ENCODE results near the gene WFDC10A. TPM values are rescaled to one million over a fixed set of nuclear protein-coding genes. Genes with fewer than 3 reads are reported as not detected.
"Not testable (repeated sequence)": the region's sequence is repeated elsewhere in the genome, so short reads cannot be mapped to it uniquely, and the experiment has no call there.

WFDC10A gene
- total RNA-seq, 1 donor from 2014 or later: not detected

DNA sequence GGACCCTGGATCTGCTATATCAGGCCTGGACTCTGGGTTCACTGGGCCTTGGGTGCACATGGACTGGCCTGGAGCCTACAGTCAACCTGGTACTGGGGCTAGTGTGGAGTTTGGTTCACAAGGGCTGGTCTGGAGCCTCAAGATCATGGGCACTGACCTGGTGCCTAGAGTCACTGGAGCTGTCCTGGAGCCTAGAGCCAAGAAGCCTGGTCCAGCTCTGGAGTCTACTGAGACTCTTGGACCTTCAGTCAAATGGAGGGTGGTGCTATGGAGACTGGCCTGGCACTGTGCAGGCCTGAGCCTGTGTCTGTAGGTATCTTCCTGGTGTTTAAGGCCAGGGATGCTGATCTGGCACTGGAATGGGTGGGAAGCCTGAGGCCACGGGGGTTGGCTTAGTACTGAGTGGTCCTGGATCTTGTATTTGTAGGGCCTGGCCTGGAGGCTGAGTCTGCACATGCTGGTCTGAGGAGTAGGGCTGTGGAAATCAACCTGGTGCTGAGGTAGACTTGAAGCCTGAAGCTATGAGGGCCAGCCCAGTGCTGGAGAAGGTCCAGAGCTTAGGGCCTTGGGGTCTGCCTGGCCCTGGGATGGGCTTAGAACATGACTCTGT is 18.0 kb downstream of the WFDC10A start:
- Histone ChIP-seq H3K9me3 (no peaks in the 10 kb centered on the region), H3K27ac (no peak overlapping the region), H3K27me3 (ENCODE audit: low read depth) (no peaks in the 10 kb centered on the region), H3K4me3 (no peak overlapping the region), H3K36me3 (no peaks in the 10 kb centered on the region), H3K4me1 (peaks cover 4% of the 10 kb centered on the region)
- ATAC-seq: peak; percentile 16 to 35
- intact Hi-C loops (cut with DNase I): no loop called here
- no peak for TF ChIP-seq CTCF (IDR thresholded peaks at IDR 0.05)
- no peak for DNase-seq

DNA sequence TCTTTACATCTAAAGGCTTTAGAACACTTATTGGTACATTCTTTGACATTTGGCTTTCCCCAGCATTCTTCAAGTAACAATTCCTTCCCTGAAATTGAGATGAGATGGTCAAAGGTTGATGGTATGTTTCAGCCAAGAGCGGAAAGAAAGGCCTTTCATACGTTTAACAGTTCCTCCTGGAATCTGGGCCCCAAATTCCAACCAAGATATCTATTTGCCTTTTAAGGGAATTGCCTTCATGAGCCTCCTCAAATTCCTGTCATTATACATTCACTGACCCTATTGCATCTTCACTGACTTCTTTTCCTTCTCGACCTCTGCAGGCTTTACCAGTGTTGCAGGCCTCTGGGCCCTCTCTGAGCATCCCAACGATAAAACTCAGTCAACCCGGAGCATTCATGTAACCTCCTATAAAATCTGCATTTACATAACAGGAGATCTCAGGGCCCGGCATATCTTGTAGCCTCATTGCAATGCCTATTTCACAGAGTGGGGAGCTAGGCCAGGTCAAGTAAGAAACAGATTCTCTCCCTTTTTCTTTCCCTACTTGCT is 19.8 kb downstream of the WFDC10A start:
- Histone ChIP-seq H3K4me3 (no peak overlapping the region), H3K36me3 (no peaks in the 10 kb centered on the region), H3K9me3 (no peaks in the 10 kb centered on the region), H3K4me1 (peaks cover 4% of the 10 kb centered on the region), H3K27me3 (ENCODE audit: low read depth) (no peaks in the 10 kb centered on the region), H3K27ac (no peak overlapping the region)
- ATAC-seq (no peak), DNase-seq (no peak)
- TF ChIP-seq CTCF (IDR thresholded peaks at IDR 0.05): no peak
- intact Hi-C loops (cut with DNase I): no loop called here

DNA sequence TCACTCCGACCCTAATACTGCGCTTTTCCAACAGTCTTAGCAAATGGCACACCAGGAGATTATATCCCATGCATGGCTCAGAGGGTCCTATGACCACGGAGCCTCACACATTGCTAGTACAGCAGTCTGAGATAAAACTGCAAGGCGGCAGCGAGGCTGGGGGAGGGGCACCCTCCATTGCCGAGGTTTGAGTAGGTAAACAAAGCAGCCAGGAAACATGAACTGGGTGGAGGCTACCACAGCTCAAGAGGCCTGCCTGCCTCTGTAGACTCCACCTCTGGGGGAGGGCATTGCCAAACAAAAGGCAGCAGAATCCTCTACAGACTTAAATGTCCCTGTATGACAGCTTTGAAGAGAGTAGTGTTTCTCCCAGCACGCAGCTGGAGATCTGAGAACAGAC is 22.2 kb downstream of the WFDC10A start:
- H3K4me1 ChIP-seq; H3K9me3 ChIP-seq; H3K4me3 ChIP-seq; H3K36me3 ChIP-seq; H3K27ac ChIP-seq; ATAC-seq; intact Hi-C loops (cut with DNase I); H3K27me3 ChIP-seq (ENCODE audit: low read depth): not testable (repeated sequence)
- peak; percentile 76 for DNase-seq

GRCh38 chr20:45657038-45657437 is 27.5 kb downstream of the WFDC10A start:
- DNase-seq; ATAC-seq; H3K36me3 ChIP-seq; H3K4me1 ChIP-seq; H3K27me3 ChIP-seq (ENCODE audit: low read depth); intact Hi-C loops (cut with DNase I); H3K9me3 ChIP-seq; H3K4me3 ChIP-seq; H3K27ac ChIP-seq: not testable (repeated sequence)

- DNase-seq: no peak
- TF ChIP-seq CTCF (IDR thresholded peaks at IDR 0.05): no peak
- H3K36me3 ChIP-seq: no peaks in the 10 kb centered on the region
- peaks cover 3% of the 10 kb centered on the region for H3K27me3 ChIP-seq (ENCODE audit: low read depth)
- ATAC-seq: no peak
- H3K27ac ChIP-seq: no peak within 1 kb of the TSS
- H3K9me3 ChIP-seq: no peaks in the 10 kb centered on the region
- intact Hi-C loops (cut with DNase I): no loop called here
- no peaks in the 10 kb centered on the region for H3K4me1 ChIP-seq
- H3K4me3 ChIP-seq: no peak within 1 kb of the TSS
Measured at GRCh38 chr20:45670139-45670538, 40.6 kb downstream of the WFDC10A start, which contains the start of gene WFDC11. Gene WFDC11, minus strand, starts transcription at chr20:45670239. Its CDS starts 19,639 bp downstream, at chr20:45650600.

DNA sequence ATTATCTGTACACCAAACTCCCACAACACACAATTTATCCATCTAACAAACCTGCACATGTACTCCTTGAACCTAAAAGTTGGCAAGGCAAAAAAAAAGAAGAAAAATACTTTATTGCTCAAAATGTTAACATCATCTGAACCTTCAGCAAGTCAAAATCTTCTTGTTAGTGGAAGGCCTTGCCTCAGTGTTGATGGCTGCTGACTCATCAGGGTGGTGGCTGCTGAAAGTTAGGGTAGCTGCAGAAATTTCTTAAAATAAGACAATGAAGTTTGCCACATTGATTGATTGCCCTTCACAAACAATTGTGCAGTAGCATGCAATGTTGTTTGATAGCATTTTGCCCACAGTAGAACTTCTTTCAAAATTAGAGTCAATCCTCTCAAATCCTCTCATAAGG is 43.2 kb downstream of the WFDC10A start:
- no peak for ATAC-seq
- H3K27me3 ChIP-seq (ENCODE audit: low read depth): no peaks in the 10 kb centered on the region
- intact Hi-C loops (cut with DNase I): no loop called here
- H3K27ac ChIP-seq: no peak overlapping the region
- no peaks in the 10 kb centered on the region for H3K4me1 ChIP-seq
- no peaks in the 10 kb centered on the region for H3K36me3 ChIP-seq
- no peaks in the 10 kb centered on the region for H3K9me3 ChIP-seq
- DNase-seq: no peak
- no peak overlapping the region for H3K4me3 ChIP-seq
- no peak for TF ChIP-seq CTCF (IDR thresholded peaks at IDR 0.05)

All from lower lobe of right lung (tissue), 2 donors.